Testis (tissue), 3 donors: ENCODE data around the gene PRKN. TPM values are rescaled to one million over a fixed set of nuclear protein-coding genes. Genes with fewer than 3 reads are reported as not detected.

Source experiments
- DNase-seq: peaks from one replicate; pipeline ENCODE4 v3.0.0-alpha.2; 2019
- H3K27ac ChIP-seq, 2 donors: fragments of 200-600 bp; sonication (generic); one replicate each; pipeline ENCODE4 v1.5.1; 2019
- H3K27me3 ChIP-seq: fragments of 200-600 bp; sonication (generic); one replicate; pipeline ENCODE4 v1.5.1; 2019
- H3K36me3 ChIP-seq: fragments of 200-600 bp; sonication (generic); one replicate; pipeline ENCODE4 v1.5.1; 2017; ENCODE audit warnings: low read depth; ENCODE audit errors: missing control alignments
- H3K4me1 ChIP-seq: fragments of 200-600 bp; sonication (generic); one replicate; pipeline ENCODE4 v1.5.1; 2019
- H3K4me3 ChIP-seq, 2 donors: fragments of 200-600 bp; sonication (generic); one replicate each; pipeline ENCODE4 v1.5.1; 2017 to 2019
- H3K9me3 ChIP-seq: fragments of 200-600 bp; sonication (generic); one replicate; pipeline ENCODE4 v1.5.1; 2017
- POLR2A ChIP-seq: fragments of 450-650 bp; IDR thresholded peaks from one replicate; pipeline ENCODE4 v1.6.1; 2017; ENCODE audit warnings: antibody characterized with exemption, mild to moderate bottlenecking, moderate library complexity
- WGBS, 2 donors: methylation state at CpG; one replicate each; pipeline ENCODE4 v1.1.5; 2018; 5-methylcytosine and 5-hydroxymethylcytosine counted together
- intact Hi-C: fragments of 100-400 bp; cut with DNase I; formaldehyde crosslinking; loops from one replicate; pipeline ENCODE4 v1.15.1; 2023; ENCODE audit warnings: low total_unique reads
- polyA plus RNA-seq: library from polyadenylated mRNA; stranded (reverse); fragments of 350-450 nt; fragmentation: Illumina TruSeq; extraction: RNeasy Lipid Tissue Mini Kit (QIAGEN cat#74804); gene quantifications from one replicate; pipeline ENCODE4 v1.2.3, GENCODE V29; 2014; ENCODE audit warnings: low read depth, low replicate concordance; ENCODE audit not compliant: insufficient read depth
- total RNA-seq, 2 donors: library from RNA; depleted of rRNA; stranded (reverse); fragments of >200 nt; gene quantifications; one replicate each; pipeline ENCODE4 v1.2.3, GENCODE V29; 2016
- TF ChIP-seq, protein P1 (sequence below), 3 experiments: fragments of 450-650 bp in 2 of 3; fragments of 200-600 bp in 1 of 3; sonication (generic) in 1 of 3; IDR thresholded peaks; one replicate each; pipeline ENCODE4 v1.5.1; 2016 to 2019; ENCODE audit warnings: antibody characterized with exemption in 3 of 3, mild to moderate bottlenecking in 2 of 3, moderate library complexity in 1 of 3

PRKN gene
- total and polyA plus RNA-seq, 3 donors from 2014 or later = 19.1 to 34.5 (median 28.8) TPM

GRCh38 chr6:161445021-161445799 is 1282.4 kb downstream of the PRKN start:
- no peaks in the 10 kb centered on the region for H3K27me3 ChIP-seq
- DNase-seq = no peak
- no peak overlapping the region for H3K27ac ChIP-seq
- intact Hi-C loops = no loop called here
- no peak overlapping the region for H3K4me3 ChIP-seq
- no peaks in the 10 kb centered on the region for H3K9me3 ChIP-seq
- no peaks in the 10 kb centered on the region for H3K36me3 ChIP-seq
- WGBS, 2 donors = 77 to 83% methylated on average over 18 to 20 of the region's 20 CpGs
- TF ChIP-seq, protein P1, sequence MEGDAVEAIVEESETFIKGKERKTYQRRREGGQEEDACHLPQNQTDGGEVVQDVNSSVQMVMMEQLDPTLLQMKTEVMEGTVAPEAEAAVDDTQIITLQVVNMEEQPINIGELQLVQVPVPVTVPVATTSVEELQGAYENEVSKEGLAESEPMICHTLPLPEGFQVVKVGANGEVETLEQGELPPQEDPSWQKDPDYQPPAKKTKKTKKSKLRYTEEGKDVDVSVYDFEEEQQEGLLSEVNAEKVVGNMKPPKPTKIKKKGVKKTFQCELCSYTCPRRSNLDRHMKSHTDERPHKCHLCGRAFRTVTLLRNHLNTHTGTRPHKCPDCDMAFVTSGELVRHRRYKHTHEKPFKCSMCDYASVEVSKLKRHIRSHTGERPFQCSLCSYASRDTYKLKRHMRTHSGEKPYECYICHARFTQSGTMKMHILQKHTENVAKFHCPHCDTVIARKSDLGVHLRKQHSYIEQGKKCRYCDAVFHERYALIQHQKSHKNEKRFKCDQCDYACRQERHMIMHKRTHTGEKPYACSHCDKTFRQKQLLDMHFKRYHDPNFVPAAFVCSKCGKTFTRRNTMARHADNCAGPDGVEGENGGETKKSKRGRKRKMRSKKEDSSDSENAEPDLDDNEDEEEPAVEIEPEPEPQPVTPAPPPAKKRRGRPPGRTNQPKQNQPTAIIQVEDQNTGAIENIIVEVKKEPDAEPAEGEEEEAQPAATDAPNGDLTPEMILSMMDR (IDR thresholded peaks at IDR 0.05) = no peak
- TF ChIP-seq POLR2A = no peak
- peaks cover 9% of the 10 kb centered on the region for H3K4me1 ChIP-seq

- TF ChIP-seq, protein P1 (IDR thresholded peaks at IDR 0.05) = no peak
- no peak for TF ChIP-seq POLR2A
- Histone ChIP-seq H3K36me3 (no peaks in the 10 kb centered on the region), H3K4me3 (no peak overlapping the region), H3K9me3 (no peaks in the 10 kb centered on the region), H3K27me3 (no peaks in the 10 kb centered on the region), H3K4me1 (peaks cover 9% of the 10 kb centered on the region), H3K27ac (no peak overlapping the region)
- DNase-seq = peak; percentile 77
- intact Hi-C loops = no loop called here
- WGBS, 2 donors = 67 to 85% methylated on average over 15 of the region's 15 CpGs
Measured at GRCh38 chr6:161444464-161444863, 1283.1 kb downstream of the PRKN start.

DNA sequence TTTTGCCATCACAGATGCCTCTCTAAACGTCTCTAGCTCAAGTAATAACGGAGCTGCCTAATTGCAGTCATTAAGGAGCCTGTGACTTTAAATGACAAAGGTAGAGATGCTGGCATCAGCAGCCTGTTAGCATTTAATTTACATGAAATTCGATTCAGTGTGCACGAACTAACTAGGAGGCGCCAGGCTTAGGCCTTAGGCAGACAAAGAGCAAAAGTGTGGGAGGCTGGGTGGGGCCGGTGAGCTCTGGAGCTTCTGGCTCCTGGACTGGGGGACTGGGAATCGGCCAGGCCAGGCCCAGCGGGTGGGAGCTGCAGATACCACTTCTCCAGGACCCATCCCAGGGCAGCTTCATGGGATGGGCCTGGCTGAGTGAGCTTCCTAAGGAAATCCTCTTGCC is 1283.7 kb downstream of the PRKN start:
- Histone ChIP-seq H3K9me3 (no peaks in the 10 kb centered on the region), H3K27me3 (no peaks in the 10 kb centered on the region), H3K36me3 (no peaks in the 10 kb centered on the region), H3K4me1 (peaks cover 9% of the 10 kb centered on the region), H3K27ac (no peak overlapping the region), H3K4me3 (no peak overlapping the region)
- WGBS, 2 donors = 64% methylated on average over 8 of the region's 8 CpGs
- peak; percentile 41 for DNase-seq
- no peak for TF ChIP-seq POLR2A
- TF ChIP-seq, protein P1 (IDR thresholded peaks at IDR 0.05) = no peak
- intact Hi-C loops = no loop called here

DNA sequence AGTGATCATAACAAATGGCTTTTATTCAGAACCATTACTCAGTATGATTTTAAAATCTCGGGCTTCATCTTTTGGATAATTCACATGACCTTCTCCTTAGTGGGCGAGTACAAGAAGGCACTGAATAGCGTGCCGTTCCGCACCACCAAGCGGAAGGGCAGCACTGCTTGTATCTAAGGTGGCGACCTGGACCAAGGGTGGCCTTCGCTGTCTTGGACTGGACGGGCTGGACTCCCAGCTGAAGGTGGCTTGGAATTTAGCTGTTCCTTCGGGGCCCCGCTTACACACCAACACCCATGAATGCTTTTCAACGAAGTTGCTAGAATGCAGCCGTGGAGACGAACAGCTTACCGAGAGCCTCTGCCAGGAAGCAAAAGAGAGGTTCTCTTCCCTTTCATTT is 1285.1 kb downstream of the PRKN start:
- no peak for DNase-seq
- intact Hi-C loops = no loop called here
- Histone ChIP-seq H3K4me3 (no peak overlapping the region), H3K36me3 (no peaks in the 10 kb centered on the region), H3K9me3 (no peaks in the 10 kb centered on the region), H3K4me1 (peaks cover 9% of the 10 kb centered on the region), H3K27ac (no peak overlapping the region), H3K27me3 (no peaks in the 10 kb centered on the region)
- TF ChIP-seq, protein P1 (IDR thresholded peaks at IDR 0.05) = no peak
- TF ChIP-seq POLR2A = no peak
- WGBS, 2 donors = 90 to 93% methylated on average over 15 of the region's 15 CpGs

DNA sequence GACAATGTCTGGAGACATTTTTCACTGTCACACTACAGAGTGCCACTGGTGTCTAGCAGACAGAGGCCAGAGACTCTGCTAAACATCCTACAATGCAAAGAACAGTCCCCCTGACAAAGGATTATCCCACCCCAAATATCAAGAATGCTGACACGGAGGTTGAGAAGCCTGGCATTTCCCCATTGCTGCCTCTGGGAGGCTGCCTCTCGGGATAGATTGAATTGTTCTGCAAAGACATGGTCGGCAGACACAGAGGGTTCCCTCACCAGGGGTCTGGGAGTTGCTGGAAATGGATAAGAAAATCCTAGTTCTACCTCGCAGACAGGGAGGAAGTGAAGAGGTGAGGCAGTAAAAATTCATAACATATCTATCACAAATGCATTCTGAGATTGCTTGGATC is 1287.3 kb downstream of the PRKN start:
- TF ChIP-seq, protein P1 (IDR thresholded peaks at IDR 0.05) = no peak
- WGBS, 2 donors = 75 to 90% methylated on average over 4 of the region's 4 CpGs
- H3K27me3 ChIP-seq = no peaks in the 10 kb centered on the region
- no peaks in the 10 kb centered on the region for H3K36me3 ChIP-seq
- no peaks in the 10 kb centered on the region for H3K9me3 ChIP-seq
- H3K4me1 ChIP-seq = peaks cover 6% of the 10 kb centered on the region
- intact Hi-C loops = no loop called here
- H3K27ac ChIP-seq = no peak overlapping the region
- no peak overlapping the region for H3K4me3 ChIP-seq
- no peak for DNase-seq
